Sigmoid colon (tissue), 4 donors: ENCODE results near the gene KANK4.

ENCODE experiments used
- EP300 ChIP-seq, 4 donors: sonication (generic); formaldehyde crosslinking; IDR thresholded peaks; one replicate each; pipeline ENCODE4 v1.6.1; 2017; ENCODE audit warnings: antibody characterized with exemption in 4 of 4
- POLR2A ChIP-seq, 2 donors: fragments of 450-650 bp; IDR thresholded peaks; one replicate each; pipeline ENCODE4 v1.6.1; 2016; ENCODE audit warnings: antibody characterized with exemption in 2 of 2, mild to moderate bottlenecking in 2 of 2, moderate library complexity in 2 of 2
- TF ChIP-seq, protein P1 (sequence below), 4 experiments: fragments of 450-650 bp in 3 of 4; fragments of 200-600 bp in 1 of 4; IDR thresholded peaks; one replicate each; pipeline ENCODE4 v1.5.1; 2016 to 2019; ENCODE audit warnings: antibody characterized with exemption in 4 of 4, mild to moderate bottlenecking in 3 of 4, moderate library complexity in 2 of 4

GRCh38 chr1:62198069-62198780 is 121.0 kb downstream of the KANK4 start:
- TF ChIP-seq POLR2A (IDR thresholded peaks at IDR 0.05): no peak
- TF ChIP-seq, protein P1, sequence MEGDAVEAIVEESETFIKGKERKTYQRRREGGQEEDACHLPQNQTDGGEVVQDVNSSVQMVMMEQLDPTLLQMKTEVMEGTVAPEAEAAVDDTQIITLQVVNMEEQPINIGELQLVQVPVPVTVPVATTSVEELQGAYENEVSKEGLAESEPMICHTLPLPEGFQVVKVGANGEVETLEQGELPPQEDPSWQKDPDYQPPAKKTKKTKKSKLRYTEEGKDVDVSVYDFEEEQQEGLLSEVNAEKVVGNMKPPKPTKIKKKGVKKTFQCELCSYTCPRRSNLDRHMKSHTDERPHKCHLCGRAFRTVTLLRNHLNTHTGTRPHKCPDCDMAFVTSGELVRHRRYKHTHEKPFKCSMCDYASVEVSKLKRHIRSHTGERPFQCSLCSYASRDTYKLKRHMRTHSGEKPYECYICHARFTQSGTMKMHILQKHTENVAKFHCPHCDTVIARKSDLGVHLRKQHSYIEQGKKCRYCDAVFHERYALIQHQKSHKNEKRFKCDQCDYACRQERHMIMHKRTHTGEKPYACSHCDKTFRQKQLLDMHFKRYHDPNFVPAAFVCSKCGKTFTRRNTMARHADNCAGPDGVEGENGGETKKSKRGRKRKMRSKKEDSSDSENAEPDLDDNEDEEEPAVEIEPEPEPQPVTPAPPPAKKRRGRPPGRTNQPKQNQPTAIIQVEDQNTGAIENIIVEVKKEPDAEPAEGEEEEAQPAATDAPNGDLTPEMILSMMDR (IDR thresholded peaks at IDR 0.05): no peak
- no peak for TF ChIP-seq EP300 (IDR thresholded peaks at IDR 0.05)
